T-helper 2 cell treated with Interferon-gamma antibody and Interleukin-4, amounts not matched to agents 100 ng/mL and 5 ng/mL, for 36 hours (primary cell): ENCODE measurements around the gene OTOG. TPM values are rescaled to one million over a fixed set of nuclear protein-coding genes. Genes with fewer than 3 reads are reported as not detected.

ENCODE experiments used
- intact Hi-C: fragments of 100-400 bp; cut with micrococcal nuclease; formaldehyde crosslinking; loops from one replicate; pipeline ENCODE4 v1.15.1; 2023
- total RNA-seq: library from RNA; stranded (reverse); gene quantifications from 2 replicates; pipeline ENCODE4 v1.2.3, GENCODE V29; 2022

Gene OTOG
- total RNA-seq, 1 donor from 2014 or later = not detected

- intact Hi-C loops = no loop called here
Observed at GRCh38 chr11:17601256-17601671, 54.2 kb downstream of the OTOG start.

DNA sequence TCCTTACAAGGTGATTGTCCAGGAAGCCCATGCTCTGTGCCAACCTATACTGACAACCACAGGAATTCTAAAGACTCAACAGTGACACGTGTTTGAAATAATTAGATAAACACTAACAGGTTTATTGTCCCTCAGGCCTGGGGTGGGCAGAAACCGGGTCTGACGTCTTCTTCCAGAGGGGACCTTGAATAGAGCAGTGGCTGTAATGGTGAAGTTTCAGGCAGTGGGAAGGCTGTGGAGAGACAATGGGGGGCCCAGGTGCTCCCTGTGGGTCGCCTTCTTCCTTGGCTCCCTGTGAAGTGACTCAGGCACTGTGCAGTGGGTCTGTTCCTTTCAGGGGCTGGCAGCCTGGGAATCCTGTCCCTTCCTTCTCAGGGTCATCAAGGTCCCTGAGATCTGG, 54.6 kb downstream of the OTOG start:
- intact Hi-C loops = no loop called here

DNA sequence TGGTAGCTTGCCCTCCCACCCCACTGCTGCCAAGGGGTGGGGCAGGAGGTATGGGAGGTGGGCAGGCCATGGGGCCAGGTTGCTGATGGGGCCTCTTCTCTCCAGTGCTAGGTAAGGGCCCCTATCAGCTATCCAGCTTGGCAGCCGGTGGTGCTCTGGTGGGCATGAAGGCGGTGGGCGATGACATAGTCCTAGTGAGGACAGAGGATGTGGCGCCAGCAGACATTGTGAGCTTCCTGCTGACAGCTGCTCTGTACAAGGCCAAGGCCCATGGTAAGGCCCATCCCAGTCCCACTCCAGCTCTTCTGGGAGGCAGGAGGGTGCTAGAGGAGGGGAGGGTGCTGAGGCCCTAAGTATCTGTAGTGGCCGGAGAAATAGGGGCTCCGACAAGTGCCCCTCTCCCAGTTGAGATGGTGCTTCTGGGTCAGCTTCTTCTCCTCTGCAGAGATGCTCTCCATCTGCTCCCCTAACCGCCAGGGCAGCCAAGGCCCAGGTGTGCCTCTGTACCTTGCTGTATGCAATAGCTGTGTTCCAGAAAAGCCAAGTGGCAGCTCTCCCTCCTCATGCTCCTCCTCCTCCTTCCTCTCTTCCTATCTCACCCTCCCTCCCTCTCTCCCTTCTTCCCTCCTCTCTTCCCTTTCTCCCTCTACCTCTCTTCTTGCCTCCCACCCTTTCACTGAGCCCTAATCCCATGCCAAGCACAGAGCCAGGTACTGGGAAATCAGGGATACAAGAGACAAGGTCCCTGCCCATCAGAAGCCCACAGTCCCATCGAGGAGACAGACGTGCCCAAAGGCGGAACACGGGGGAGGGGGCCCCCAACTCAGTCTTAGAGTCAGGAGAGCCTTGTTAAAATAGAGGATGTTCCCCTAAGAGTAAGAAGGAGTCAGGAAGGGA, 55.3 kb downstream of the OTOG start:
- intact Hi-C loops = no loop called here

GRCh38 chr11:17603056-17603825, 56.2 kb downstream of the OTOG start:
- intact Hi-C loops = no loop called here

DNA sequence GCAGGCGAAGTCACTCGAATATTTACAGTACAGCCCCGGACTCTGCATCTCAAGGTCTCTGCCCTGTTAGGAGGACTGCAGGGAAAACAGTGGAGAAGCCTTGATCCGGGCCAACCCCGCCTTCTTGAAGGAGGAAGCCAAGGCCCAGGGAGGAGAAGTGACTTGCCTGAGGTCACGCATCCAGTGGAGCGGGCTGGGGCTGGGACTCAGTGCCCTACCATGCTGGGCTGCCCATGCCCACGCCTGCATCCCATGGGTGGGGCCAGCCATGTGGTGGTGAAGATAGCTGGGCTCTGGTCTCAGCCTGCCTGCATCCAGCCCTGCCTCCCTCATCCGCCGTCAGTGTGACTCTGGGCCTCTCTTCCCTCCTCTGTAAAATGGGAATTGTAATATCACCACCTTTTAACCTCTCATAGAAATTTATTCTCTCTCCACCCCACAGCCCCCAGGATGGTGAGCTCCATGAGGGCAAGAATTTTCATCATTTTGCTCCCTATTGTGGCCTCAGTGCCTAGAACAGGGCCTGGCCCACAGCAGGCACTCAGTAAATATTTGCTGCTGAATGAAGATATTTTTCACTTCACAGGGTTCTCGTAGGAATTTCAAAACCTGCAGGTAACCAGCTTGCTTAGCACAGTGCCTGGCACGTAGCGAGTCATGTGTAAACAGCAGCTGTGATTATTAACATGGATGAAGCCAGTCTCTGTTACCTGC, 57.3 kb downstream of the OTOG start:
- intact Hi-C loops = no loop called here

- intact Hi-C loops = no loop called here
Observed at GRCh38 chr11:17604915-17605233, 57.8 kb downstream of the OTOG start.

GRCh38 chr11:17605651-17606122, 58.6 kb downstream of the OTOG start:
- intact Hi-C loops = no loop called here

DNA sequence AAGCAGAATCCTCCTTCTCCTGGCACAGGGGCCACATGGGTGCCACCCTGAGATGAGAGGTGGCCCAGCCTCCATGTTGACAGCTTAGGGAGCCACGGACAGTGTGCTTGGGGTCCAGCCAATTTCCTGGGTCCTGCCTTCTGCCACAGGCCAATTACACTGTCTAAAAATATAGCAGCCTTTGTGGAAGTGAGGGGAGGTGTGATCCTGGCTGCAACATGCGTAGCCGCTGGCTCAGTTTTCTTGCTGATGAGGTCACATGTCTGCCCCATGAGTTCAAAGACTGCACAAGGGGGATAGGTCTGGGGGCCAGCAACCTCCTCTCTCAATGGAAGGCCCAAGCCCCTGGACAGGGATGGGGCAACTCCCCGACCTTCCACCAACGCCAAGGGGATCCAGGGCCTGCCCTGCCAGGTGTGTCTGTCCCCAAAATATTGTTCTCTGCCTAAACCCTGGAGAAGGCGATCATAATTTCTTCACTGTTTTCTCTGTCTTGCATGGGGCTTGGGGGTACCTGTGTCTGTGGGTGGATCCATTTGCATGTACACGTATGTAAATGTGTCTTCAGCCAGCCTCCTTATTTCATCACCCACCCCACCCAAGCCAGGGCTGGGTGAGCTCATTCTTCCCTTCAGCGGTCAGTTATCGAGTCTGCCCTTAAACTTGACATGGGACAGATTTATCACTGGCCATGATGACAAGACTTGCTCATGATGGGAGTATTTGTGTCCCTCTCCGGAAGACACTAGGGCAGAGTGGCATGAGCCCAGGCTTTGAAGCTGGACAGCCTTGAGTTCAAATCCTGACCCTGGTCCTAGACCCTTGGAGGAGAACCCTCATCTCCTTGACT, 59.4 kb downstream of the OTOG start:
- intact Hi-C loops = no loop called here

- intact Hi-C loops = no loop called here
Observed at GRCh38 chr11:17607083-17607429, 60.0 kb downstream of the OTOG start.

GRCh38 chr11:17607591-17608570, 60.8 kb downstream of the OTOG start:
- intact Hi-C loops = no loop called here

GRCh38 chr11:17608821-17609220, 61.8 kb downstream of the OTOG start:
- intact Hi-C loops = no loop called here

DNA sequence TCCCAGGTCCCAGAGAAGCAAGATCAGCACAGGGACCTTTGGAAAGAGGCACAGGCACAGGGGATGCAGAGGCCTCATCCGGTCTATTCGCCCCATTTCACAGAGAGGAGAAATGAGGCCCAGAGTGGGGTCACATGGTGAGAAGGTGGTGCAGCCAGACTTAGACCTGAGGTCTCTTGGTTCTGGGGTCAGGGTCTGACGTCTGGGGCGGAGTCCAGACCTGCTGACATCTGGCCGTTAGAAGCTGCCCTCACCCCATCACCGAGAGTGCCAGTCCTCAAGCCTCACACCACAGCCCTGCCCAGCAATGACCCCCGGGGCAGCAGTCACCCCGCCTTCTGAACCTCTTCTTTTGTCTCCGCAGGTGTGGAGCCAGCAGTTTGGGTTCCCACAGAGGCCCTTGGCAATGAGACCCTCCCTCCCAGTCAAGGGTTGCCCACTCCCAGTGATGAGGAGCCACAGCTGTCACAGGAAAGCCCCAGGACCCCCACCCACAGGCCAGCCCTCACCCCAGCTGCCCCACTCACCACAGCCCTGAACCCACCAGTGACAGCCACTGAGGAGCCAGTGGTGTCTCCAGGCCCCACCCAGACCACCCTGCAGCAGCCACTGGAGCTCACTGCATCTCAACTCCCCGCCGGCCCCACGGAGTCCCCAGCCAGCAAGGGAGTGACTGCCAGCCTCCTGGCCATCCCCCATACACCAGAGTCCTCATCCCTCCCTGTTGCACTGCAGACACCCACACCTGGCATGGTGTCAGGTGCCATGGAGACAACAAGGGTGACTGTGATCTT, 62.4 kb downstream of the OTOG start:
- intact Hi-C loops = no loop called here

GRCh38 chr11:17610085-17610894, 63.2 kb downstream of the OTOG start:
- intact Hi-C loops = no loop called here

- intact Hi-C loops = no loop called here
Observed at GRCh38 chr11:17611049-17611448, 64.0 kb downstream of the OTOG start.

DNA sequence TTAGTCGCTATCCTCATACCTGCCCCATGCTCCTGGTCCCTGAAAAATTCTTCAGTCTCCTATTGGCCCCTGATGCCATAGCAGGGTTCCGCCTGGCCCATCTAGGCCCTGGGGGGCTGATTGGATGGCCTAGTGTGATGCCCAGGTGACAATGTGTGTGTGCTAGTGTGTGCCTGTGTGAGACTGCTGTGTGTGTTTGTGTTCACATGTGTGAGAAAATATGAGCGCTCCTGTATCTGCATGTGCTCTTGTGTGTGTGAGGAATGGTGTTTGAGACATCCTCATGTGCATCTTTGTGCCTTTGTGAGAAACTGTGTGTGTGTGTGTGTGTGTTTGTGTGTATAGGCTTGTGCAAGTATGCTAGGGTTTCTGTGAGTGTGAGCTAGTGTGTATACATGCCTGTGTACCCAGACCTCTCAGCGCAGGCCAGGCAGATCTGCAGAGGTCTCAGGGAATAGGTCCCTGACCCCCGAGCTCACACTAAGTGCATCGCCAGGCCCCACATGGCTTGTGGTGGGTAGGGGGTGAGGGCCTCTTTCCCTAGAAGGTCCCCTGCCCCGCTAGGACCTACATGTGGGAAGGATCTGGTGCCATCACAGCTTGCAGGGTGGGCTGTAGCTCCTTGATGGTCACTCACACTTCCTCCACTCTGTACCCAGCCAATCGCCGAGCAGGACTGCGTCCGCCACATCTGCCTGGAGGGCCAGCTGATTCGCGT, 64.6 kb downstream of the OTOG start:
- intact Hi-C loops = no loop called here

- intact Hi-C loops = no loop called here
Observed at GRCh38 chr11:17612221-17613188, 65.4 kb downstream of the OTOG start.
